Cardiac septum (tissue), 1 donor: ENCODE results near the gene FGF9. TPM values are rescaled to one million over a fixed set of nuclear protein-coding genes. Genes with fewer than 3 reads are reported as not detected.

Experiments
- DNase-seq: peaks from one replicate; pipeline ENCODE4 v3.0.0-alpha.2; 2020; ENCODE audit warnings: low spot score
- intact Hi-C: fragments of 100-400 bp; cut with DNase I; formaldehyde crosslinking; loops from one replicate; pipeline ENCODE4 v1.14.0; 2022
- total RNA-seq: library from RNA; stranded (reverse); fragmentation: NEBNext Ultra II Directional; extraction: Animal tissue kit (Norgen Biotek cat#: 25700); gene quantifications from one replicate; pipeline ENCODE4 v1.2.1, GENCODE V29; 2021
- donor health status: DM: no; HTN: no; CAD: no.

The FGF9 gene
- total RNA-seq, 1 donor from 2014 or later: 14.3 TPM

GRCh38 chr13:21672796-21673538 lies 2.1 kb downstream of the FGF9 start:
- DNase-seq: no peak
- intact Hi-C loops: loop anchor here (5.0 to 10.0 kb wide), 4 partner anchors 71 to 752 kb away; partner anchors contain the start of gene MICU2

- DNase-seq: no peak
- intact Hi-C loops: loop anchor here (5.0 to 10.0 kb wide), 4 partner anchors 71 to 751 kb away; partner anchors contain the start of gene MICU2
Measured at GRCh38 chr13:21673539-21673788, 2.6 kb downstream of the FGF9 start.

- intact Hi-C loops: loop anchor here (5.0 to 10.0 kb wide), 4 partner anchors 72 to 751 kb away; partner anchors contain the start of gene MICU2
- DNase-seq: no peak
Measured at GRCh38 chr13:21673789-21674489, 3.1 kb downstream of the FGF9 start.

GRCh38 chr13:21674490-21675009 lies 3.7 kb downstream of the FGF9 start:
- DNase-seq: no peak
- intact Hi-C loops: loop anchor here (5.0 to 10.0 kb wide), 4 partner anchors 72 to 750 kb away; partner anchors contain the start of gene MICU2

- intact Hi-C loops: loop anchor here (10.0 kb wide), 2 partner anchors 99 to 749 kb away; no protein-coding TSS in a partner anchor
- DNase-seq: peak; percentile 80
Measured at GRCh38 chr13:21675095-21675991, 4.5 kb downstream of the FGF9 start.

- intact Hi-C loops: loop anchor here (2.0 to 10.0 kb wide), 3 partner anchors 60 to 748 kb away; no protein-coding TSS in a partner anchor
- DNase-seq: no peak
Measured at GRCh38 chr13:21676611-21677021, 5.7 kb downstream of the FGF9 start.

- intact Hi-C loops: loop anchor here (2.0 to 10.0 kb wide), 3 partner anchors 60 to 748 kb away; no protein-coding TSS in a partner anchor
Measured at GRCh38 chr13:21677075-21677623, 6.3 kb downstream of the FGF9 start.

GRCh38 chr13:21683034-21683733 lies 12.3 kb downstream of the FGF9 start:
- DNase-seq: no peak
- intact Hi-C loops: no loop called here

More at GRCh38 chr13:21677075-21677623, 6.3 kb downstream of the FGF9 start:
- no peak for DNase-seq

GRCh38 chr13:21684576-21684975 lies 13.7 kb downstream of the FGF9 start:
- DNase-seq: no peak
- intact Hi-C loops: no loop called here

GRCh38 chr13:21685485-21686064 lies 14.7 kb downstream of the FGF9 start:
- no peak for DNase-seq
- intact Hi-C loops: no loop called here

GRCh38 chr13:21686751-21687391 lies 16.0 kb downstream of the FGF9 start:
- intact Hi-C loops: no loop called here
- DNase-seq: no peak

GRCh38 chr13:21688056-21688455 lies 17.2 kb downstream of the FGF9 start:
- intact Hi-C loops: no loop called here
- DNase-seq: no peak

- intact Hi-C loops: no loop called here
- DNase-seq: no peak
Measured at GRCh38 chr13:21689097-21689496, 18.2 kb downstream of the FGF9 start.

- DNase-seq: no peak
- intact Hi-C loops: no loop called here
Measured at GRCh38 chr13:21690955-21691354, 20.1 kb downstream of the FGF9 start.

GRCh38 chr13:21691500-21691899 lies 20.6 kb downstream of the FGF9 start:
- DNase-seq: no peak
- intact Hi-C loops: no loop called here

GRCh38 chr13:21691928-21692327 lies 21.1 kb downstream of the FGF9 start:
- no peak for DNase-seq
- intact Hi-C loops: no loop called here

- no peak for DNase-seq
- intact Hi-C loops: no loop called here
Measured at GRCh38 chr13:21694831-21695230, 24.0 kb downstream of the FGF9 start.

GRCh38 chr13:21695546-21695945 lies 24.7 kb downstream of the FGF9 start:
- intact Hi-C loops: no loop called here

More at GRCh38 chr13:21695546-21695945, 24.7 kb downstream of the FGF9 start:
- no peak for DNase-seq
